Measurements from ENCODE around the gene SPHKAP. TPM values are rescaled to one million over a fixed set of nuclear protein-coding genes. Genes with fewer than 3 reads are reported as not detected.

SPHKAP gene
- total and polyA plus RNA-seq, 2 experiments from 2014 or later: 33.1 to 146 TPM

- Histone ChIP-seq H3K27ac (no peak overlapping the region), H3K4me3 (no peak overlapping the region), H3K27me3 (no peaks in the 10 kb centered on the region), H3K36me3 (peaks cover 13% of the 10 kb centered on the region), H3K4me1 (ENCODE audit: low read depth) (no peaks in the 10 kb centered on the region), H3K9me3 (ENCODE audit: low read depth) (no peaks in the 10 kb centered on the region)
- no peak for TF ChIP-seq CTCF (IDR thresholded peaks at IDR 0.05; ENCODE audit: low read depth, low read length)
- DNase-seq (ENCODE audit: low read depth in 1 of 2, low spot score in 1 of 2): no peak
Measured at GRCh38 chr2:228102949-228103348, 78.5 kb downstream of the SPHKAP start.

- no peaks in the 10 kb centered on the region for H3K27me3 ChIP-seq
- no peak overlapping the region for H3K27ac ChIP-seq
- no peaks in the 10 kb centered on the region for H3K36me3 ChIP-seq
- H3K4me1 ChIP-seq (ENCODE audit: low read depth): no peaks in the 10 kb centered on the region
- no peaks in the 10 kb centered on the region for H3K9me3 ChIP-seq (ENCODE audit: low read depth)
- H3K4me3 ChIP-seq: no peak overlapping the region
- no peak for TF ChIP-seq CTCF (IDR thresholded peaks at IDR 0.05; ENCODE audit: low read depth, low read length)
- DNase-seq (ENCODE audit: low read depth in 1 of 2, low spot score in 1 of 2): no peak
Measured at GRCh38 chr2:228094377-228094921, 87.0 kb downstream of the SPHKAP start.

GRCh38 chr2:228092056-228092455, 89.4 kb downstream of the SPHKAP start:
- no peak for TF ChIP-seq CTCF (IDR thresholded peaks at IDR 0.05; ENCODE audit: low read depth, low read length)
- Histone ChIP-seq H3K36me3 (no peaks in the 10 kb centered on the region), H3K9me3 (ENCODE audit: low read depth) (no peaks in the 10 kb centered on the region), H3K27me3 (no peaks in the 10 kb centered on the region), H3K27ac (no peak overlapping the region), H3K4me1 (ENCODE audit: low read depth) (no peaks in the 10 kb centered on the region), H3K4me3 (no peak overlapping the region)
- DNase-seq (ENCODE audit: low read depth in 1 of 2, low spot score in 1 of 2): no peak

GRCh38 chr2:228086561-228086960, 94.9 kb downstream of the SPHKAP start:
- no peak overlapping the region for H3K4me3 ChIP-seq
- H3K36me3 ChIP-seq: no peaks in the 10 kb centered on the region
- TF ChIP-seq CTCF (IDR thresholded peaks at IDR 0.05; ENCODE audit: low read depth, low read length): no peak
- H3K27me3 ChIP-seq: no peaks in the 10 kb centered on the region
- no peaks in the 10 kb centered on the region for H3K4me1 ChIP-seq (ENCODE audit: low read depth)
- DNase-seq (ENCODE audit: low read depth in 1 of 2, low spot score in 1 of 2): no peak
- no peaks in the 10 kb centered on the region for H3K9me3 ChIP-seq (ENCODE audit: low read depth)
- no peak overlapping the region for H3K27ac ChIP-seq

GRCh38 chr2:228084717-228085116, 96.8 kb downstream of the SPHKAP start:
- Histone ChIP-seq H3K27me3 (no peaks in the 10 kb centered on the region), H3K36me3 (no peaks in the 10 kb centered on the region), H3K9me3 (ENCODE audit: low read depth) (no peaks in the 10 kb centered on the region), H3K27ac (peak overlapping the region; percentile 49), H3K4me1 (ENCODE audit: low read depth) (no peaks in the 10 kb centered on the region), H3K4me3 (no peak overlapping the region)
- DNase-seq (ENCODE audit: low read depth in 1 of 2, low spot score in 1 of 2): no peak
- no peak for TF ChIP-seq CTCF (IDR thresholded peaks at IDR 0.05; ENCODE audit: low read depth, low read length)

- Histone ChIP-seq H3K27me3 (no peaks in the 10 kb centered on the region), H3K9me3 (ENCODE audit: low read depth) (no peaks in the 10 kb centered on the region), H3K36me3 (no peaks in the 10 kb centered on the region), H3K4me1 (ENCODE audit: low read depth) (no peaks in the 10 kb centered on the region), H3K4me3 (no peak overlapping the region), H3K27ac (no peak overlapping the region)
- no peak for TF ChIP-seq CTCF (IDR thresholded peaks at IDR 0.05; ENCODE audit: low read depth, low read length)
- no peak for DNase-seq (ENCODE audit: low read depth in 1 of 2, low spot score in 1 of 2)
Measured at GRCh38 chr2:228083131-228083530, 98.4 kb downstream of the SPHKAP start.
